Measurements from ENCODE around the gene CDH13.
A peak's percentile ranks its signal among the peaks of the same experiment; 100 is the strongest.

Gene CDH13

DNA sequence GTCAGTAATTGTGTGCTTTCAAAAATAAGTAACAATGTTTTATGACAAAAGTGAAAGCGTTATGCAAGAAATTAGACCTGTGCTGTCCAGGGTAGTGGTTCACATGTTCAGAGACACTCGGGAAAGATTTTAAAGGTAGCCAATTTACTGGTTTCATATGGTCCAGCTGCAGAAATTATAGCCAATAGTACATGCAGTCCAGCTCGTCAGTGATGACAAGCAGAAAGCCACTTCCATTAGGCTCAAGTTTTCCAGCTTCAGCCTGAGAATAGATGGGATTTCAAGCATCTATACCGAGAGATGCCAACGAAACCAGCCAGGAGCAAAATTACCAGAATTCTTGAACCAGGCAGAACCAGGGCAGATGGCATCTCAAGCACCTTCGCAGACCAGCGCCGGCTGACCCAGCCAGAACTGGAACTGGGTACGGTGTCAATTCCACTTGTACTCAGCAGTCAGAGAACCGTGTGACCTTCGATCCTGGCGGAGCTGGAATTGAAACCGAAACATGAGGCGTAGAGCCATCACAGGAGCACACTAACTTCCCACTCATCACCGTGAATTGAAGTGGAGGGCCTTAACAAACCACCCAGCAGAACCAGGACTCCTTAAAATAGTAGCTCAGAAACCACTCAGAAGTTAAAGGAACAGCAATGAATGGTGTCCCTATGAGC lies 973.2 kb downstream of the CDH13 start:
- DNase-seq = no peak

DNA sequence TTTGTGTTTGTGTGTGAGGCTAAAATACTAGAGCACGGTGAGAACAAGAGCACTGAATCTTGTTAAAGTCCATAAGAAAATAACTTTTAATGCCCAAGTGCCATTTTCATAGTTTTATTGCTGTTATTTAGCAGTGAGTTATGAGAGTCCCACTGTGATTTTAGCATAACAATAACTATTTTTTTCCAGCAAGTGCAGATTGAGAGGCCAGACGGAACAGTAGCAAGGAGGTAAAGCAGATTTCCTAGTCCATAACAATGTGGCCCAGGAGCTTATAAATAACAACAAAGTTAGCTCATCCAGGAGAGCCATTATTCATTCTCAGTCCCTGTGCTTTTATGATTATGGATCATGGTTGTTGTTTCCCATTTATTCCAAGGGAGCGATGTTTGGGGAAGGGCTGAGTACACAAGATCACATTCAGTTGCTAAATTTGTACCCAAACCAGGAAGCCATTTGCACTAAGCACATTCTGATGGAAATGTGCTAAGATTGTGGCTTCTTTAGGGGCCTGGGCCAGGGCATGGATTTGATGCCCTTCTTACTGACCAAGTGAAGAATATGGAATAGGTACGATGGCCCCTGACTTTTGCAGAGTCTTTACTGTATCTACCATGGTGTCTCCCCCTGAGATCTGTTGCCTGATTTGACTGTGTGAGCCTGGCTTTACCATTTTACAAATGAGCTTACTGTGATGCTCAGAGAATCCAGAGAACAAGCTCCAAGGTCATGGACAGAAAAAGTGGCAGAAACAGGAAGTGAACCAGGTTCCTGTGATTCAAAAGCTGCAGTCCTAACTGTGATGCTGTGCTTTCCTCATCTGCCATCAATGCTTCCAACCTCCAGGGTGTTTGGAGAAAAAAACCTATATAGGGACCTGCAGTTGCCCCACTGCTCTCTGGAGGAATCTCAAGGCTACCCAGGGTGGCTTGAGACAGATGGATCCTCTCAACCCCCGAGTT lies 976.3 kb downstream of the CDH13 start:
- no peak for DNase-seq

DNA sequence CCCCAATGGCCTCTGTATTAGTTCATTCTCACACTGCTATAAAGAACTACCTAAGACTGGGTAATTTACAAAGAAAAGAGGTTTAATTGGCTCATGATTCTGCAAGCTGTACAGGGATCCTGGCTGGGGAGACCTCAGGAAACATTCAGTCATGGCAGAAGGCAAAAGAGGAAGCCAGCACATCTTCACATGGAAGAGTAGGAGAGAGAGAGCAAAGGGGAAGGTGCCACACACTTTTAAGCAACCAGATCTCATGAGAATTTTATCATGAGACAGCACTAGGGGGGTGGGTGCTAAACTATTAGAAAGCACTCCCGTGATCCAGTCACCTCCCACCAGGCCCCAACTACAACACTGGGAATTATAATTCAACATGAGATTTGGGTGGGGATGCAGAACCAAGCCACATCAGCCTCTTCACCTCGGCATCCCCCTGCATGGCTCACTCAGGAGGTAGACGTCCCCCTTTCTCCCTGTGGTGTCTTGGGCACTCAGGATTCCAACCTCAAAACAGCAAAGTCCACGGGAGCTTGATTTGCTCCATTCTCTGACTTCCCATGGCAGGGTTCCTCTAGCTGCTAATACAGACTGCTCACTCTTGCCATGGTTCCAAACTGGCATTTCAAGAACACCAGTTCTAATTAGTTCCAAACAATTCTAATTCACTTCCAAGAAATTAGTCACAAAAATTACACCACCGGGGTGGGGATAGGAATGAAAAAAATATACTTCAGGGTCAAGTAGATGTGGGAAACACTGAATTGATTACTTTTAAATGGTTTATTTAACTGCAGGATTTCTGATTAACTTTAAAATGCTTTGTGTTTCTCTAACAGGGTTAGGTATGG lies 977.2 kb downstream of the CDH13 start:
- DNase-seq = no peak

DNA sequence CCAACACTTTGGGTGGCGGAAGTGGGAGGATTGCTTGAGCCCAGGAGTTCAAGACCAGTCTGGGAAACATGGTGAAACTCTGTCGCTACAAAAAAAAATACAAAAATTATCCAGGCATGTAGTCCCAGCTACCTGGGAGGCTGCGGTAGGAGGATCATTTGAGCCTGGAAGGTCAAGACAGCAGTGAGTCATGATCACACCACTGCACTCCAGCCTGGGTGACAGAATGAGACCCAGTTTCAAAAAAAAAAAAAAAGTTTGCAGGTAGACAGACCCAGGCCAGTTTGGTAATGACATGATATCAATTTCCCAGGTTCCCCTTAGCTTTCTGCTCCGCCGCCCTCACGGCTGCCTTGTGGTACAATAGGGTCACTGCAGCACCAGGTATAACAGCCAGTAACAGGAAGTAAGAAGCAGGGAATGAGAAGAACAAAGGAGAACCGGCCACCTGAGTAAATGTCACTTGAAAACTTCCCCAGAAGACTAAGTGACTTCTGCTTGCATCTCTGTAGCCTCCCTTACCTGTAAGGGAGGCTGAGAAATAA lies 979.8 kb downstream of the CDH13 start:
- DNase-seq = no peak

DNA sequence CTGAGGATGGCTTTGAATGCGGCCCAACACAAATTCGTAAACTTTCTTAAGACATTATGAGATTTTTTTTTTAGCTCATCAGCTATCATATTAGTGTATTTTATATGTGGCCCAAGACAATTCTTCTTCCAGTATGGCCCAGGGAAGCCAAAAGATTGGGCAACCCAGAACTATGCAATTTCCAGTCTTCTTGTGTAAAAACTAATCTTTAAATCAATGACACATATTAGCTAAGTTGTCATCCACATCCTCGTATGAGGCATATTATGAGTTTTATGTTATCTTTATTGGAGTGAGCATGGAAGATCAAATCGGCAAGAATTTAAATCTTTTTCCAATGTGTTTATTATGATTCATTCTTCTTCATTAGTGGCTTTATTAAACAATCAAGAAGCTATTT lies 982.4 kb downstream of the CDH13 start:
- no peak for DNase-seq

DNA sequence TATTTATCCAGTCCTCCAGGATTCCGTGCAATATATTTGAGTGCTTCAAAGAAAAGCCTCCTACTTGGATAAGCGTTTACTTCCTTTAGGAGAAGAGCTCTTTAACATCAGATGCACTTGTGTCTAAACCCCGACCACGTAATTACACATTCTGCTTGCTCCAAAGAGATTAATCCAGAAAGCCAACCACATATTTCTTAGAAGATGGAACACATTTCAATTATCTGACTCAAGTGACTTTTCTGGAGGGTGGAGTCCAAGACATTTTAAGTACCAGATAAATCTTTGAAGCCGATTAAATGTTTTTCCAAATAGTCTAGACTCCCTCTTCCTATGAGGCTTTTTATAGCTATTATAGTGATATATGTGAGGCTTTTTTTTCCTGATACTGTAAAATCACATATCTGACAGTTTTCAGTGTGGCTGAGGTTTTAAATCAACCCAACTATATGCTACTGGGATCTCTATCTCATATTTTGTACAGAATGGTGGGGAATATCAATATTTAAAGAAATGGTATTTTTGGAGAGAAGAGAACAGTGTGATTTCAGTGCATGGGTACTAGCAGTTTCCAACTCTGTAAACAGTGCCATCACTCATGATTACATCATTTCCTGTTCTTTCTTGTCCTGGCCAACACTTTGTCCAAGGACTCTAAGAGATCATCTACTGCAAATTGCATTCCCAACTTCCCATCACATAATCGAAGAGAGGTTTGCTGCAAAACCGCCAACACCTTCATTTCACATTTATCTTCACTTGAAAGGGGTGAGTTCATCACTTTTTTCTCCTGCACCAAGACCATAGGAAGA lies 988.6 kb downstream of the CDH13 start:
- DNase-seq = no peak

DNA sequence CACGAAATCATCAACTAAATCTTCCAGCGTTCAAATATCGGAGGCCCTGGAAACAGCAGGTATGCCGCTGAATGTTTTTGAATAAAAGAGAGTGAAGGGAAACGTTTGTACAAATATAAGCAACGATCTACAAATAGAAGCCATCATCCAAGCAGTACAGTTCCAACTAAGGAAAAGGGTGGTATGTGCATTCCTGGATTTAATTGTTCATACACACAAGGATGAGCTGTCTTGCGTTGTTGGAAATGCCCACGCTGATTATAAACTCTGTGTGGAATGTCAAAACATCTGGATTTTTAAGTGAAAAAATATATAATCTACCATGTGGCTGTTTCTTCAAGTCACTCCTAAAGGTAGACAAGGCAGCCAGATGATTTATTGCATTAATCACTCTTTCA lies 989.2 kb downstream of the CDH13 start:
- no peak for DNase-seq

DNA sequence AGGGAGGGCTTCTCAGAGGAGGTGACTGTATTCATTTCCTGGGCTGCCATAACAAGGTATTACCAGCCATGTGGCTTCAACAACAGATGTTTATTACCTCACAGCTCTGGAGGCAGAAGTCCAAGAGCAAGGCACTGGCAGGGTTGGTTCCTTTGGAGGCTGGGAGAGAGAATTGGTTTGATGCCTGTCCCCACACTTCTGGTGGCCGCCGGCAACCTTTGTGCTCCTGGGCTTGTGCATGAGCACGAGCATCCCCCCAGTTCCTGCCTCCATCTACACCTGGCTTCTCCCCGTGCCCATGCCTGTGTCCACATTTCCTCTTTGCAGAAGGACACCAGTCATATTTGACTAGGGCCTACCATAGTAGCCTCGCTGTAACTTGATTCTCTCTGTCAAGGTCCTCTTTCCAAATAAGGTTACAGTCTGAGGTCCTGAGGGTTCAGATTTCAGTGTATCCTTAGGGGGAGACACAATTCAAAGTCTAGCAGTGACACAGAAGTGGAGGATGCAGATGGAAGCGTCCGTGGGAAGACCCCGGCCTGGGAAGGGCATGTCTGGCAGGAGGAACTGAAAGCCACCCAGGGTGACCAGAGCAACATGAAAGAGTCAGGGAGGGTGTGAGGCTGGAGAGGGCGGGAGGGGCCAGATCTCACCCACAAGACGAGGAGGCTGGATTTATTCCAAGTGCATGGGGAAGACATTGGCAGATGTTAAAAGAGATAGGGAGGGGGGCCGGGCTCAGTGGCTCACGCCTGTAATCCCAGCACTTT lies 992.8 kb downstream of the CDH13 start:
- DNase-seq = no peak

DNA sequence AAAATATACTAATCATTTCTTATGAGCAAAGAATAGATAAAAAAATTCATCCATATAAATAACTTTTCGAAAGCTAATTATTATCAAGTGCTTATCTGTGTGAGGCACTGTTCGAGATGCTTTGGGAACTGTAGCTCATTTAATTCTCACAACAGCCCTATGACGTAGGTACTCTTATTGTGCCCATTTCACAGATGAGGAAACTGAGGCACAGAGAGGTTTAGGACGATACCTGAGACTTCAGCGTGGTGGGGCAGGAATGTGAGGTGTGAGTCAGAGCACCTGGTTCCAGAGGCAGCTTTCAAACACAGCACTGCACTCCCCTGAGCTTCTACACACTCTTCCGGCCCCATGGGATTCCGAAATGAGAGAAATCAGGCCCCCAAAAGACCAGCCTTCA lies 995.2 kb downstream of the CDH13 start:
- no peak for DNase-seq

DNA sequence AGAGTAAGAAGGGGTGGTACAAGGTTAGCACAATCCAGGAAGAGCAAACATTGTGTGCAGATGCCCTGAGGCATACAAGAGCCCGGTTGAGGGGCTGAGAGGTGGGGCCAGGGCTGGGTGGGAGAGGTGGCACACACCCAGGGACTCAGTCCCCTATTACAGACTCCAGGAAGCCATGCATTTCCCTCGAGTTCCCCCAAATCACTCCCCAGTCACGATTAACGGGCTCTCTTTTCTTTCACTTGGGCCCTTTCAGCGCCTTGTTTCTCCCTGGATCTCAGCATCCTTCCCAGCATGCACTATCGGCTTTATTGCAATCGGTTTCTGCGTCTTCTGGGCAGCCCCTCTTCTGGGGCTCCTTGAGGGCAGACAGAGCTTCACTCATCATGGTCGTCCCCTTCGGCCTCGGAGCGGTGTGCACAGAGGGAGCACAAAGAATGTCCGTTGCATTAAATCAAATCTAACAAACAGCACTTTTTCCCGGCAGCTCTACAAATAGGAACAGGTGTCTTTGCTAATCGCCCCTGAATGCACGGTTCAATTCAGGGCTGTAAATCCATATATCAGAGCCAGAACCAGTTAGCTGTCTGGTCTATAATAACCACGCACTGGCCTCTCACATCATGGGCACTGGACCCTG lies 996.4 kb downstream of the CDH13 start:
- no peak for DNase-seq

DNA sequence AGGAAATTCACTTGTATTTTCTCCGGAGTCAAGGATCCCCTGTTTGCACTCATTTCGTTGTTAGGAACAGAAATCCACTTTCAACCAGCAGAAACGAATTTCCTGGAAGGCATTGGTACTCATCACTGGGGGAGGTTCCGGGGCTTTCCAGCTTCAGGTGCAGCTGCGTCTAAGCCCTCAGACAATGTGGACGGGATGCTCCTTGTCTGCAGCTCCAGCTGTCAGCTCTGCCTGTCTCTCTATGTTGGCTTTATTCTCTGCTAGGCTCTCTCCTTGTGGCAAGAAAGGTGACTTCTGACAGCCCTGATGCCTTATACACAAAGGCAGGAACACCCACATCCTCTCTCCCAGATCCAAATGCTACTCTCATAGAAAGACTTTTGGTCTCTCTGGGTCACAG lies 997.1 kb downstream of the CDH13 start:
- peak; percentile 43 for DNase-seq

DNA sequence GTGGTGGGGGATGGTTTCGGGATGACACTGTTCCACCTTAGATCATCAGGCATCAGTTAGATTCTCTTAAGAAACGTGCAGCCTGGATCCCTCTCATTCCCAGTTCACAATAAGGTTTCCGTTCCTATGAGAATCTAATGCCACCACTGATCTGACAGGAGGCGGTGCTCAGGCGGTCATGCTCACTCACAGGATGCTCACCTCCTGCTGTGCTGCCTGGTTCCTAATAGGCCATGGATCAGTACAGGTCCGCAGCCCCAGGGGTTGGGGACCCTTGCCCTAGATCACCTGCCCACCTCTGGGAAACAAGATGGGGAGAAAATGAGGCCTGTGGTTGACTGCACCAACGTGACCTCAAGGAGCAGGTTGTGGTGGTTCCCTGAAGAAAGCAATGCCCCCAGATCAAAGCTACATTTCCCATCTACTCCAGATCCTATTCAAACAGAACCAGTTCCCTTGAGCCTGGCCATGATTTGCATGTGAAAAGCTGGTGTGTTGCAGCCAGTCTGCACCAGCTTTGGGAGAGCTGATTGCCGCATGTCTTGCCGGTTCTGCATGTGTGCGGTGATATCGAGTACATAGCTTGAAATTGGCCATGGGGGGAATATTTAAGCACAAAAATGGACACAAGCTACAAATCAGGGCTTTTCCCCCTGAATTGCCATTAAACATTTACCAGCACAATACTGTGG lies 997.8 kb downstream of the CDH13 start:
- DNase-seq = peak; percentile 32

DNA sequence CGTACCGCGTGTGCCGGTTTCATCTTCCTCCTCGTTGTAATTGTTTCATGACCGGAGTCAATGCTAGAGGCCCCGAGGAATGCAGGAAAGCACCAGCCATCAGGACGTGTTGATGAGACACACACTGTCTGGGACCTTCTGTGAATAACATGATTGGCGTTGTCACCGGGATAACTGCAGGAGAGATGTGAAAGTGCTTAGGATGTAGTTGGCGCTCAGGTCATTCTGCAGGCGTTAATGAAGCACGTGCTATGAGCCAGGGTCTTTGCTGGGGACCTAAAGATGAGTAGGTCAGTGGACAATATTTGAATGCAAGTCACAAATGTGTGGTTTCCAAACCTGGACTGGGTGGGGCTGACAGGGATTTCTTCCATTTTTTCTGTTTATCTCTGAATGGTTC lies 999.4 kb downstream of the CDH13 start:
- DNase-seq = no peak

DNA sequence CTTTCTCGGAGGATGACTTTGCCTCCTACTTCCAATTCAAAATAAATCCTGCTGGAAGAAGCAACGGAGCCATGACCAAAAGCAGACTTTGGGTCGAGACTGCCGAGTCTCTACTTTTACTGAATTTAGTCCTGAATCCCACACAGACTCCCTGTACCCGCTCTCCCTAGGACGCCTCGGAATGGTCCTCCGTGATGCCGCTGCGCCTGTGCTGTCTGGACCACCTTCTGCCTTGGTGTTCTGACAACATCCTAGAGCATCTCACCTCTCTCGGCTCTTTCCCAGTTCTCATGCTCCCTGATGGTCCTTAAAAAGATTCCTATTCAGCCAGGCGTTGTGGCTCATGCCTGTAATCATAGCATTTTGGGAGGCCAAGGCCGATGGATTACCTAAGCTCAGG lies 999.9 kb downstream of the CDH13 start:
- DNase-seq = no peak

DNA sequence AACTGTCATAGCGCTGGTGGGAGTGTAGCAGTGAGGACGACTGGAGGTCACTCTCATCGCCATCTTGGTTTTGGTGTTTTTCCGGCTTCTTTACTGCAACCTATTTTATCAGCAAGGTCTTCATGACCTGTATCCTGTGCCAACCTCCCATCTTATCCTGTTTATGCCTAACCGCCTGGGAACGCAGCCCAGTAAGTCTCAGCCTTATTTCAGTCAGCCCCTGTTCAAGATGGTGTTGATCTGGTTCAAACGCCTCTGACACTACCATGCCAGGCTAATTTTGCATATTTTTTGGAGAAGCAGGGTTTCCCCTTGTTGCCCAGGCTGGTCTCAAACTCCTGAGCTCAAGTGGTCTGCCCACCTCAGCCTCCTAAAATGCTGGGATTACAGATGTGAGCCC lies 1001.2 kb downstream of the CDH13 start:
- DNase-seq = no peak

DNA sequence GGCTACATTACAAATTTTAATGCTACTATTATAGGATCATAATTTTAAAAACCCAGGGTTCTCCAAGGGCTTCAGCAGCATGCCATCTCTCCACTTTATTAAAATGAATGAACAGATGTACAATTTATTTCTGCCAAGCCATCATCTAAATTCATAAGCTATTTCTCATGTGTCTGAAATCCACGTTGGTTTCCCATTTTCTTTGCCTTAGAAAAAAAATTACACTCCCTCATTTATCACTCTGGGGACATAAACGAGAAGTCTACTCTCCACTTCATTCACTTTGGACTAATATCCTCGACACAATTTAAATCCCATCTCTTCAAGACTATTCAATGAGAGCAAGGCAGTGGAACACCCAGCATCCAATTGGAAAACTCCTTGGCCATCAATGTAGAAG lies 1002.7 kb downstream of the CDH13 start:
- DNase-seq = no peak

DNA sequence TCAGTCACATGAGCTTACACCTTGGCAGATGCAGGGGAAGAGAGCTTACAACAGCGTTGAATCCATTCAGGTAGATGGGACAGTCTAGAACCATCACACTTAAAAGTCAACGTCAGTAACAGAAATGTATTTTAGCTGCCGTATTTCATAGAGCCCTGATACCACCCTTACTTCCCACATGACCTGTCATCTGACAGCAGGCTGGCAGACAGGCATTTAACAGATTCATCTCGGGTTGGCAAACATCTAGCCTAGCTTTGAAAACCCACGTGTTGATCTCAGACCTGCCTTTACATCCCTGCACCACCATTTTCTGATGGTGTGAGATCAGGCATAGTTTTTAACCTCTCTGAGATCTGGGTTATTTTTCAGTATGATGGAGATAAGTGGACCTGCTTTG lies 1003.1 kb downstream of the CDH13 start:
- no peak for DNase-seq

DNA sequence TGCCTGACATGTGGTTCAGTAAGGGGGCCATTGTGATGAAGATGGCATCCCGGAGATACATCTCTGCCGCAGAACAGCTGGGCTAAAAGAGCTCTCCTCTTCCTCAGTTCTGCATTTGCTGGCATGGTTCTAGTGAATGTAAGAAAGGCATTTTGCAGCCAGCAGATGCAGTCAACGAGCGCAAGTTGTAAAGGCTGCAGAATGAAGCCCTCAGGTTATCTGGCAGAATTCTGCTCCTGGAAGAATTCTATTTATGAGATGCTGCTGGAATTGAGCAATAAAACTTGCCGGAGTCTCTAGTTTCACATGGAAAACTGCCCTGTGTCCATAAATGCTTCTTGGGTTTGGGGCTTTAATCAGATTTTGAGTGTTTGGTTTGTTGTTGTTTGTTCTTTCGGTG lies 1004.2 kb downstream of the CDH13 start:
- no peak for DNase-seq

DNA sequence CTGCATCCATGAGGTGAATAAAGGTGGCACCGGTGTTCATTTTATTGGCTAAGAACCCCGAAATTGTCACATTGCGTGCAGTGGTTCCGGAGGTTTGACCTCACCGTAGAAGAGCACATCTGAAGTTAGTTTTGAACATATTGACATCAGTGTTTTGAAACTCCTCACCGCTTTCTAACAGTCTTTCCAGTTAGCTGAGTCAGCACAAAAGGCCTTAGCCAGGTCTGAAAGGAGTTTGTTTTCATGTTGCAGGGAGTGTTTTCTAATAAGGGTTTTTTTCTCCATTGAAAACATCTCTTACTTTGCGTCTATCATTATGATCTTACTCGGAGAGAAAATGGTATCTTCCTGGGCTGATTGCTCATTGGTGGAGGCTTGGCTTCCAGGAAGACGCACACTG lies 1006.5 kb downstream of the CDH13 start:
- DNase-seq = no peak

DNA sequence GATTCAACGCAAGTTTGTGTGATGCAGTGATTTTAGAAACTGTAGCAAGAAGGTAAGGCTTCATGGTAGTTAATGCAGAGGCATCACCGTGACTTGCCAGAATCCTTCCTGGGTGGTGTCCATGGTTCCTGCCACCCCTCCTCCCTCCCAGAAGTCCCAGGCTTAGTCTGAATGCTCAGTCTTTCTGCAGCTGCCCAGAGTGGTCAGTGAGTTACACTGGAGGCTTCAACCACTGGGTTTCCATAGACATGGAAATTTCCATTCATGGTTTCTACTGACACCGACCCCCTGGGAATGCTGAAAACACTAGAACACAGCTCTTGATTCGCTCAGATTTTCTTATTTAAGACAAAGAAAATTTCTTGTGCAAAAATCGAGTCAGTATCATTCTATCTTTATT lies 1021.6 kb downstream of the CDH13 start:
- DNase-seq = no peak
